Activated naive CD8-positive, alpha-beta T cell (primary cell): ENCODE results near the gene SHOX.
"Not testable (repeated sequence)": the region's sequence is repeated elsewhere in the genome, so short reads cannot be mapped to it uniquely, and the experiment has no call there.

Source experiments
- H3K27ac Mint-ChIP-seq: one replicate; pipeline ENCODE4 v1.8.0; 2021; ENCODE audit warnings: mixed read lengths
- H3K27me3 Mint-ChIP-seq: one replicate; pipeline ENCODE4 v1.8.0; 2021; ENCODE audit warnings: mixed read lengths
- H3K36me3 Mint-ChIP-seq: one replicate; pipeline ENCODE4 v1.8.0; 2021; ENCODE audit warnings: mixed read lengths
- H3K4me1 Mint-ChIP-seq: one replicate; pipeline ENCODE4 v1.8.0; 2021; ENCODE audit warnings: low read depth, mixed read lengths
- H3K4me3 Mint-ChIP-seq: one replicate; pipeline ENCODE4 v1.8.0; 2021; ENCODE audit warnings: mild to moderate bottlenecking, mixed read lengths
- H3K9me3 Mint-ChIP-seq: one replicate; pipeline ENCODE4 v1.8.0; 2021; ENCODE audit warnings: low read depth, mixed read lengths

SHOX gene

DNA sequence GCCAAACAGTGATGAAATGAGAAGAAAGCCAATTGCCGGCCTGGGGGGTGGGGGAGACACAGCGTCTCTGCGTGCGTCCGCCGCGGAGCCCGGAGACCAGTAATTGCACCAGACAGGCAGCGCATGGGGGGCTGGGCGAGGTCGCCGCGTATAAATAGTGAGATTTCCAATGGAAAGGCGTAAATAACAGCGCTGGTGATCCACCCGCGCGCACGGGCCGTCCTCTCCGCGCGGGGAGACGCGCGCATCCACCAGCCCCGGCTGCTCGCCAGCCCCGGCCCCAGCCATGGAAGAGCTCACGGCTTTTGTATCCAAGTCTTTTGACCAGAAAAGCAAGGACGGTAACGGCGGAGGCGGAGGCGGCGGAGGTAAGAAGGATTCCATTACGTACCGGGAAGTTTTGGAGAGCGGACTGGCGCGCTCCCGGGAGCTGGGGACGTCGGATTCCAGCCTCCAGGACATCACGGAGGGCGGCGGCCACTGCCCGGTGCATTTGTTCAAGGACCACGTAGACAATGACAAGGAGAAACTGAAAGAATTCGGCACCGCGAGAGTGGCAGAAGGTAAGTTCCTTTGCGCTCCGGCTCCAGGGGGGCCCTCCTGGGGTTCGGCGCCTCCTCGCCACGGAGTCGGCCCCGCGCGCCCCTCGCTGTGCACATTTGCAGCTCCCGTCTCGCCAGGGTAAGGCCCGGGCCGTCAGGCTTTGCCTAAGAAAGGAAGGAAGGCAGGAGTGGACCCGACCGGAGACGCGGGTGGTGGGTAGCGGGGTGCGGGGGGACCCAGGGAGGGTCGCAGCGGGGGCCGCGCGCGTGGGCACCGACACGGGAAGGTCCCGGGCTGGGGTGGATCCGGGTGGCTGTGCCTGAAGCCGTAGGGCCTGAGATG lies at the start of gene SHOX:
Gene SHOX, plus strand, starts transcription at position 180 of the 885 bp plus-strand sequence. Its CDS starts 107 bp downstream, at position 287.
- peaks cover 37% of the 10 kb centered on the region for H3K27me3 Mint-ChIP-seq
- peak within 1 kb of the TSS; percentile 17 for H3K4me3 Mint-ChIP-seq
- H3K27ac Mint-ChIP-seq, result no peak within 1 kb of the TSS

DNA sequence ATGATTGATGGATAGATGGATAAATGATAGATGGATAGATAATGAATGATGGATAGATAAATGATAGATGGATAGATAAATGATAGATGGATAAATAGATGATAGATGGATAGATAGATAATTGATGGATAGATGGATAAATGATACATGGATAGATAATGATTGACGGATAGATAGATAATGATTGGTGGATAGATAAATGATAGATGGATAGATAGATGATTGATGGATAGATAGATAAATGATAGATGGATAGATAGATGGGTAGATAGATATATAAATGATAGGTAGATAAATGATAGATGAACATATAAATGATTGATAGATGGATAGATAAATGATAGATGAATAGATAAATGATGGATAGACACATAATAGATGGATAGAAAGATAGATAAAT lies 49.5 kb upstream of the SHOX start:
- Mint-ChIP-seq H3K4me3 (no peak overlapping the region), H3K27ac (no peak overlapping the region), H3K36me3 (no peaks in the 10 kb centered on the region), H3K4me1 (no peaks in the 10 kb centered on the region), H3K27me3 (peaks cover 25% of the 10 kb centered on the region), H3K9me3 (peaks cover 12% of the 10 kb centered on the region)

More for the DNA sequence above, at the start of gene SHOX:
- Mint-ChIP-seq H3K36me3 (no peaks in the 10 kb centered on the region), H3K4me1 (peaks cover 7% of the 10 kb centered on the region), H3K9me3 (no peaks in the 10 kb centered on the region)

DNA sequence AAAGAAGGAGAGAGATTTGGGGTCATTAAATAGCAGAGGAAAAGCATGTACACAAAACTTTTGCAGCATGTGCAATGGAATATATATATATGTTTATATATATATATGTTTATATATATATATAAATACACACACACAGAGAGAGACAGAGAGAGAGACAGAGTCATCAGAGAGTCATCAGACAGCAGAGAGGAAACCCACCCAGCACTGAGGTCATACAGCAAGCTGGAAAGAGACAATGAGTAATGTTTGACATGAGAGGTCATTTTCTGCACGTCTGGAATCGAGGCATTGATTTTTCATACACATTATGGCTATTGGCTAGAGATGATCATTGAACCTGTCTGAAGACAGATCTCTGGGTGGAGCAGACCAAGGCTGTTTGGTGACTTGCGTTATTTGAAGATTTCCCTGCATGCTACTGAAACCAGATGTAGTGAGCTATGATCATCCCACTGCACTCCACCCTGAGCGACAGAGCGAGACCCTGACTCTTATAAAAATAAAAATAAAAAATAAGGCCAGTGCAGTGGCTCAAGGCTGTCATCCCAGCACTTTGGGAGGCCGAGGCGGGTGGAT lies 48.8 kb upstream of the SHOX start:
- H3K36me3 Mint-ChIP-seq, result no peaks in the 10 kb centered on the region
- peaks cover 12% of the 10 kb centered on the region for H3K9me3 Mint-ChIP-seq
- no peak overlapping the region for H3K27ac Mint-ChIP-seq
- H3K27me3 Mint-ChIP-seq, result peaks cover 25% of the 10 kb centered on the region
- H3K4me3 Mint-ChIP-seq, result no peak overlapping the region
- no peaks in the 10 kb centered on the region for H3K4me1 Mint-ChIP-seq

DNA sequence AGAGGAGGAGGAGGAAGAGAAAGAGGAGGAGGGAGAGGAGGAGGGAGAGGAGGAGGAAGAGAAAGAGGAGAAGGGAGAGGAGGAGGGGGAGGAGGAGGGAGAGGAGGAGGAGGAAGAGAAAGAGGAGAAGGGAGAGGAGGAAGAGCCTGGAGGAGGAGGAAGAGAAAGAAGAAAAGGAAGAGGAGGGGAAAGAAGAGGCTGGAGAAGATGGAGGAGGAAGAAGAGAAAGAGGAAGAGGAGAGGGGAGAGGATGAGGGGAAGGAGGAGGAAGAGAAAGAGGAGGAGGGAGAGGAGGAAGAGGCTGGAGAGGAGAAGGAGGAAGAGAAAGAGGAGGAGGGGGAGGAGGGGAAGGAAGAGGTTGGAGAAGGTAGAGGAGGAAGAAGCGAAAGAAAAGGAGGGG lies 46.0 kb upstream of the SHOX start:
- H3K27me3 Mint-ChIP-seq, result peaks cover 10% of the 10 kb centered on the region
- no peaks in the 10 kb centered on the region for H3K4me1 Mint-ChIP-seq
- H3K27ac Mint-ChIP-seq, result no peak overlapping the region
- no peak overlapping the region for H3K4me3 Mint-ChIP-seq
- H3K9me3 Mint-ChIP-seq, result no peaks in the 10 kb centered on the region
- H3K36me3 Mint-ChIP-seq, result no peaks in the 10 kb centered on the region

DNA sequence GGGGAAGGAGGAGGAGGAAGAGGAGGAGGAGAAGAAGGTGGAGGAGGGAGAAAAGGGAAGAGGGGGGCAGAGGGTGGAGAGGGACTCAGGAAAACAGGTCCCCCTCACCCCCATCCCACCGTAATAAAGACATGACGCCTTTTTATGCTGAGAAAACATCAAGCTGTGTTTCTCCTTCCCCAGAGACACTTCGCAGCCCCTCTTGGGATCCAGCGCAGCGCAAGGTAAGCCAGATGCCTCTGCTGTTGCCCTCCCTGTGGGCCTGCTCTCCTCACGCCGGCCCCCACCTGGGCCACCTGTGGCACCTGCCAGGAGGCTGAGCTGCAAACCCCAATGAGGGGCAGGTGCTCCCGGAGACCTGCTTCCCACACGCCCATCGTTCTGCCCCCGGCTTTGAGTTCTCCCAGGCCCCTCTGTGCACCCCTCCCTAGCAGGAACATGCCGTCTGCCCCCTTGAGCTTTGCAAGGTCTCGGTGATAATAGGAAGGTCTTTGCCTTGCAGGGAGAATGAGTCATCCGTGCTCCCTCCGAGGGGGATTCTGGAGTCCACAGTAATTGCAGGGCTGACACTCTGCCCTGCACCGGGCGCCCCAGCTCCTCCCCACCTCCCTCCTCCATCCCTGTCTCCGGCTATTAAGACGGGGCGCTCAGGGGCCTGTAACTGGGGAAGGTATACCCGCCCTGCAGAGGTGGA lies 45.3 kb upstream of the SHOX start:
- Mint-ChIP-seq H3K4me3 (no peak overlapping the region), H3K27ac (no peak overlapping the region), H3K36me3 (no peaks in the 10 kb centered on the region), H3K4me1 (no peaks in the 10 kb centered on the region), H3K27me3 (peaks cover 9% of the 10 kb centered on the region), H3K9me3 (no peaks in the 10 kb centered on the region)

DNA sequence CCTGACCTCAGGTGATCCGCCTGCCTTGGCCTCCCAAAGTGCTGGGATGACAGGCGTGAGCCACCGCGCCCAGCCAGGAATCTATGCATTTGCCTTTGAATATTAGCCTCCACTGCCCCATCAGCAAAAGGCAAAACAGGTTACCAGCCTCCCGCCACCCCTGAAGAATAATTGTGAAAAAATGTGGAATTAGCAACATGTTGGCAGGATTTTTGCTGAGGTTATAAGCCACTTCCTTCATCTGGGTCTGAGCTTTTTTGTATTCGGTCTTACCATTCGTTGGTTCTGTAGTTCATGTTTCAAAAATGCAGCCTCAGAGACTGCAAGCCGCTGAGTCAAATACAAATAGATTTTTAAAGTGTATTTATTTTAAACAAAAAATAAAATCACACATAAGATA lies 44.2 kb upstream of the SHOX start:
- peaks cover 4% of the 10 kb centered on the region for H3K27me3 Mint-ChIP-seq
- no peaks in the 10 kb centered on the region for H3K9me3 Mint-ChIP-seq
- H3K36me3 Mint-ChIP-seq, result no peaks in the 10 kb centered on the region
- no peak overlapping the region for H3K4me3 Mint-ChIP-seq
- no peak overlapping the region for H3K27ac Mint-ChIP-seq
- H3K4me1 Mint-ChIP-seq, result no peaks in the 10 kb centered on the region

DNA sequence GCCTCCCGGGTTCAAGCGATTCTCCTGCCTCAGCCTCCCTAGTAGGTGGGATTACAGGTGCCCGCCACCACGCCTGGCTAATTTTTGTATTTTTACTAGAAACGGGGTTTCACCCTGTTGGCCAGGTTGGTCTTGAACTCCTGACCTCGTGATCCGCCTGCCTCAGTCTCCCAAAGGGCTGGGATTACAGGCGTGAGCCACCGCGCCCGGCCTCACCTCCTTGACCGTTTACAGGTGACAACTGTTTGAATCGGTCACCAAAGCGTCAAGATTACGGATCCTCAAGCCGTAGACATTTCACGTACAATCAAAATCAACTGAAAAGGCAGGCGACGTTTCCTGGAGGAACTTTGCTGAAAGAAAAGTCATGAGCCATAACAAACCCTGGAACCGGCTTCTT lies 41.3 kb upstream of the SHOX start:
- H3K27ac Mint-ChIP-seq, H3K27me3 Mint-ChIP-seq, H3K9me3 Mint-ChIP-seq, H3K4me3 Mint-ChIP-seq, H3K36me3 Mint-ChIP-seq, H3K4me1 Mint-ChIP-seq: not testable (repeated sequence)

DNA sequence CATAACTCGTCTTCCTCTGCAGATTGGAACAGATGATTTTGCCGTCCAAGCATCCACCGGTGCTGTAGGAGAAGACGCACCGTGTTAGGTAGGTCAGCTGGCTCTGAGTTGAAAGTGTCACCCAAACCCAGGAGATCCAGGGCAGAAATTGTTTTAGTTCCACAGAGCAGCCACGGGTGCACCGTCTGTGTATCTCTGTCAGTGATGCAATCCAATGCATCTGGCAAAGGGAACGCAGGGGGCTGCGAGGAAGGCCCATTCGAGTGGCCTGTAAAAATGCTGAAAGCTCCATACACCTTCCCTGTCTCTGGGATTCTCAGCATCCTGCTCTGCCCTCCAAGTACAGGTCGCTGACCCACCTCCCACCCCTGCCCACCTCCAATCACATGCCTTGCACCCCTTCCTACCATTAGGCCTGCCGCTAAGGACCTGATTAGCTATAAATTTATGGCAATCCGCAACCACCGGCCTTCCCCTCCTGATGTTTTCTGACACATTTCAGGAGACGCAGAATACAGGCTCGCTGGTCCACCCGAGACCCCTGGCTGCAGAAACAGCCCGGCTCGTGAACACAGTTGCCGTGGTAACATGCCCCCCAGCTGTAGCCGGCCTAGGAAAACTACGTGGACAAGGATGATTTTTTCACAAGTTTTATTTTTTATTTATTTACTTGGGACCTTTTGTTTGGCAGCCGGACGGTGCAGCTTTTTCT lies 39.7 kb upstream of the SHOX start:
- H3K27me3 Mint-ChIP-seq, result peaks cover 3% of the 10 kb centered on the region
- H3K4me1 Mint-ChIP-seq, result no peaks in the 10 kb centered on the region
- no peak overlapping the region for H3K4me3 Mint-ChIP-seq
- no peaks in the 10 kb centered on the region for H3K36me3 Mint-ChIP-seq
- no peaks in the 10 kb centered on the region for H3K9me3 Mint-ChIP-seq
- H3K27ac Mint-ChIP-seq, result no peak overlapping the region

DNA sequence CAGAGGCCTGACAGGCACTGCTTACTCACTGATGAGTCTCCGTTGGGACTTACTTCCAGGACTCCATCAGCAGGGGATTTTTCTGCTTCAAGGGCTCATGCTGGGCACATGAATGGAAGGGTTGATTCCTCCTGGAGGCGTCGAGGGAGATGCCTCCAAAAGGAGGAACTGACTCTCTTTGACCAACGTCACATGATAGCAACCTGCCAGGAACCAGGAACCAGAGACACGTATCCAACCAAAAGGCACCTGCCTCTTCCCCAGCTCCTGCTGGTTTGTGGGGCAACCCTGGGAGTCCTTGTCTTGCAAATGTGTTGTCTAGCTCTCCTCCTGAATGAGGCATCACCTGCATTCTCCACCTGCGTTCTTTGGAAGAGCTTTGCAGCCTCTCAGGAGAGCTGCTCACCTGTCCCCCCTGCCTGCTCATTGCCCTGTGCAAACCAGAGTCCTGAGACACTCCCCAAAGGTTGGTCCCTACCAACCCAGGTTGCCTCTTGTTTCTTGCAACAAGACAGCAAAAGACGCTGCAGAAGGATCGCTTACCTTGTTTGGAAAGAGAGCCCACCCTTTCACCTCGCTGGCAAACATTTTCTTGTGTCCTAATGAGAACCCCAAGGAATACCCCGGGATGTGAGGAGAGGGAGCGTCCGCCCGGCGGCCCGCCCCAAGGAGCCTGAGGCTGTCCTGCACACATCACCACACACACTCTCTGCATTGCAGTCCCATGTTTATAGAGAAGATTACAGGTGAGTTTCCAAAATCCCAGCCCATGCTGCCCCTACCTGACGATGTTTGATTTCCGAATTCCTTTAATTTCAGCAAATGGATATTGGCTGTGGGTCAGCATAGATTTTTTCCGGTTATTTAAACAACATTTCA lies 30.5 kb upstream of the SHOX start:
- Mint-ChIP-seq H3K27ac (no peak overlapping the region), H3K4me3 (no peak overlapping the region), H3K4me1 (no peaks in the 10 kb centered on the region), H3K27me3 (peaks cover under 1% of the 10 kb centered on the region), H3K9me3 (peaks cover 10% of the 10 kb centered on the region), H3K36me3 (peaks cover 4% of the 10 kb centered on the region)

DNA sequence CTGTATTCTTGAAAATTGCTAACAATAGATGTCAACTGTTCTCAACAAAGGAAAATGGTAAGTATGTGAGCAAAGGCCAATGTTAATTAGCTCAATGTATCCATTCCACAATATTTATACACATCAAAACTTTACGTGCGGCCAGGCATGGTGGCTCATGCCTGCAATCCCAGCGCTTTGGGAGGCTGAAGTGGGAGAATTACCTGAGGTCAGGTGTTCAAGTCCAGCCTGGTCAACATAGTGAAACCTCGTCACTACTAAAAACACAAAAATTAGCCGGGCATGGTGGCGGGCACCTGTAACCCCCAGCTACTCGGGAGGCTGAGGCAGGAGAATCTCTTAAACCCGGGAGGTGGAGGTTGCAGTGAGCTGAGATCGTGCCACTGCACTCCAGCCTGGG lies 27.6 kb upstream of the SHOX start:
- not testable (repeated sequence) for H3K4me1 Mint-ChIP-seq, H3K9me3 Mint-ChIP-seq, H3K36me3 Mint-ChIP-seq, H3K27ac Mint-ChIP-seq, H3K4me3 Mint-ChIP-seq, H3K27me3 Mint-ChIP-seq

DNA sequence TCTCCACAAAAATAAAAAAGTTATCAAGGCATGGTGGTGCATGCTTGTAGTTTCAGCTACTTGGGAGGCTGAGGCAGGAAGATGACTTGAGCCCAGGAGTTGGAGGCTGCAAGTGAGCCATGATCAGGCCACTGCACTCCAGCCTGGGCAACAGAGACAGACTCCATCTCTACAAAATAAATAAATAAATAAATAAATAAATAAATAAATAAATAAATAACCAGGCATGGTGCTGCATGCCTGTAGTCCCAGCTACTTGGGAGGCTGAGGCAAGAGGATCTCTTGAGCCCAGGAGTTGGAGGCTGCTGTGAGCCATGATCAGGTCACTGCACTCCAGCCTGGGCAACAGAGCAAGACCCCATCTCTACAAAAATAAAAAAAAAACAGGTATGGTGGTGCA lies 26.0 kb upstream of the SHOX start:
- H3K27me3 Mint-ChIP-seq, H3K27ac Mint-ChIP-seq, H3K9me3 Mint-ChIP-seq, H3K36me3 Mint-ChIP-seq, H3K4me3 Mint-ChIP-seq, H3K4me1 Mint-ChIP-seq: not testable (repeated sequence)

DNA sequence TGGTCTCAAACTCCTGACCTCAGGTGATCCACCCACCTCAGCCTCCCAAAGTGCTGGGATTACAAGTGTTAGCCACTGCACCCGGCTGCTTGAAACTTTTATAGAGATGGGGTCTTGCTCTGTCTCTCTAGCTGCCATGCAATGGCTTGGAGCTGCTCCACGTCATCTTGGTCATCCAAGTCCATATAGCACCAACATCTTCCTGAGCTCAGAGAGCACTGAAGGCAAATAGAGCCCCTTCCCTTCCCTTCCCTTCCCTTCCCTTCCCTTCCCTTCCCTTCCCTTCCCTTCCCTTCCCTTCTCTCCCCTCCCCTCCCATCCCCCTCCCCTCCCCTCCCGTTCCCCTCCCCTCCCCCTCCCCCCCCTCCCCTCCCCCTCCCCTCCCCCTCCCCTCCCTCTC lies 22.5 kb upstream of the SHOX start:
- H3K27me3 Mint-ChIP-seq, H3K4me3 Mint-ChIP-seq, H3K27ac Mint-ChIP-seq, H3K4me1 Mint-ChIP-seq, H3K36me3 Mint-ChIP-seq: not testable (repeated sequence)
- H3K9me3 Mint-ChIP-seq, result peaks cover 22% of the 10 kb centered on the region

DNA sequence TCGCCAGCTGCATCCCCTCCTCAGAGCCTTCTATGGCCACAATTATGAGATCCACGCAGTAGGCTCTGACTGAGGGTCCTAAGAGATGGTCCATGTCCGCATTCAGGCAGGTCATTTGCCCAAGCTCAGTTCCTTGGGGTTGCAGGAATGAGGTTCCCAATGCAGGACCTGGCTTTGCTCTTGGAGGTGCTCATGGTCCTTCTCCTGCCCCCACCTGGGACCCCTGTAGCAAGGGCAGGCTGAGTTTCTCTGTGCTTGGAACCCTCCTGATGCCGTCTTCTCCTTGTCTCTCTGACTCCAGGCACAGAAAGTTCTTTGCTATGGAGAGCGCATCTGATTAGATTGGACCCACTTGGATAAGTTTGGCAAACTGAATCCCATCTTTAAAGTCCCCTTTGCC lies 16.5 kb upstream of the SHOX start:
- Mint-ChIP-seq H3K4me1 (no peaks in the 10 kb centered on the region), H3K36me3 (peaks cover 4% of the 10 kb centered on the region), H3K27ac (no peak overlapping the region), H3K4me3 (no peak overlapping the region), H3K27me3 (peaks cover 26% of the 10 kb centered on the region), H3K9me3 (peaks cover 22% of the 10 kb centered on the region)

DNA sequence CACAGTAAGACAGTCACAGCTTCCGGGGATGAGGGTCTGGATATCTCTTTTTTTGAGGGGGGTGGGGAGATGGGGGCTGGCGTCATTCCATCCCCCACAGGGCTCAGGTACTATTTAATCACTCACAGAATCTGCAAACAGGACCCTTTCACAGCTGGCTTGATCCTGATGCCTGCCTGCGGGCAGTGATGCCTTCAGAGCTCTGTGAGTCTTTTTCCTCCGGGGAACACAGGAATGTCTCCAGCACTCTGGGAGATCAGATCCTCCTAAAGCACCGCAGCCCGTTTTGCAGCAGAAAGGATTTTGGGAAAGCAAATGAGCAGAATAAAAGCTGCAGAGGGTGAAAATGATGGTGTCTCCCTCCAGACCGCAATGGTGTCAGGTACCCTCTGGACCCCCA lies 13.2 kb upstream of the SHOX start:
- H3K27me3 Mint-ChIP-seq, result peaks cover 36% of the 10 kb centered on the region
- no peak overlapping the region for H3K27ac Mint-ChIP-seq
- no peaks in the 10 kb centered on the region for H3K36me3 Mint-ChIP-seq

More for the DNA sequence above, 13.2 kb upstream of the SHOX start:
- Mint-ChIP-seq H3K4me1 (peaks cover 7% of the 10 kb centered on the region), H3K4me3 (no peak overlapping the region), H3K9me3 (peaks cover 1% of the 10 kb centered on the region)
